PC-9 (cell line): ENCODE results near the gene OOSP1. TPM values are rescaled to one million over a fixed set of nuclear protein-coding genes. Genes with fewer than 3 reads are reported as not detected.

Experiments
- BruUV-seq: library from RNA; stranded (reverse); fragments of 400-500 nt; replicated peaks from 2 replicates; lab custom pipeline; 2021; lab: Mats Ljungman, UMichigan
- CTCF ChIA-PET: fragments of 300-600 bp; sonication (Branson Sonifier 250); formaldehyde crosslinking; loops from one replicate; lab custom pipeline; 2022; ENCODE audit warnings: antibody characterized with exemption; lab: Charles Lee
- POLR2A ChIA-PET: fragments of 300-600 bp; sonication (Branson Sonifier 250); formaldehyde crosslinking; loops from one replicate; lab custom pipeline; 2022; ENCODE audit warnings: antibody characterized with exemption; ENCODE audit not compliant: unreplicated experiment; lab: Charles Lee
- DNase-seq, 2 experiments: peaks; one replicate each; pipeline versions ENCODE4 v3.0.0 to v3.0.0-alpha.2; 2015 to 2022; ENCODE audit warnings: mixed read lengths in 1 of 2
- H2AFZ ChIP-seq: fragments of 200-600 bp; sonication (generic); 2 replicates; pipeline ENCODE4 v1.8.1; 2017; ENCODE audit warnings: antibody characterized with exemption
- H3F3A ChIP-seq: fragments of 200-600 bp; sonication (generic); 2 replicates; pipeline ENCODE4 v1.8.1; 2017; ENCODE audit warnings: antibody characterized with exemption, mild to moderate bottlenecking, low read depth; ENCODE audit not compliant: insufficient read depth
- H3K27ac ChIP-seq: fragments of 200-600 bp; sonication (generic); 2 replicates; pipeline ENCODE4 v1.6.1; 2016; ENCODE audit warnings: mixed run types
- H3K27me3 ChIP-seq: fragments of 200-600 bp; sonication (generic); 2 replicates; pipeline ENCODE4 v1.6.1; 2016; ENCODE audit warnings: low read depth, mixed run types; ENCODE audit not compliant: insufficient read depth
- H3K36me3 ChIP-seq: fragments of 200-600 bp; sonication (generic); 2 replicates; pipeline ENCODE4 v1.6.1; 2016; ENCODE audit warnings: low read depth, mixed run types
- H3K4me1 ChIP-seq: fragments of 200-600 bp; sonication (generic); replicated peaks from 2 replicates; pipeline ENCODE4 v1.6.1; 2016; ENCODE audit warnings: mixed run types; ENCODE audit not compliant: insufficient read depth
- H3K4me2 ChIP-seq: fragments of 200-600 bp; sonication (generic); 2 replicates; pipeline ENCODE4 v1.6.1; 2017; ENCODE audit warnings: mixed run types
- H3K4me3 ChIP-seq: fragments of 200-600 bp; sonication (generic); 2 replicates; pipeline ENCODE4 v1.6.1; 2016; ENCODE audit warnings: mixed run types
- H3K79me2 ChIP-seq: fragments of 200-600 bp; sonication (generic); 2 replicates; pipeline ENCODE4 v1.6.1; 2017; ENCODE audit warnings: low read depth, mixed run types
- H3K9me2 ChIP-seq: fragments of 200-600 bp; sonication (generic); 2 replicates; pipeline ENCODE4 v1.8.1; 2017; ENCODE audit warnings: mild to moderate bottlenecking; ENCODE audit not compliant: insufficient read depth
- H3K9me3 ChIP-seq: fragments of 200-600 bp; sonication (generic); 2 replicates; pipeline ENCODE4 v1.8.1; 2016; ENCODE audit warnings: low read depth; ENCODE audit not compliant: insufficient read depth
- H4K20me1 ChIP-seq: fragments of 200-600 bp; sonication (generic); 2 replicates; pipeline ENCODE4 v1.8.1; 2017; ENCODE audit not compliant: insufficient read depth
- CTCF ChIP-seq: fragments of 200-600 bp; sonication (generic); conservative IDR thresholded peaks from 2 replicates; pipeline ENCODE4 v1.6.1; 2017; ENCODE audit warnings: mixed run types, antibody characterized with exemption, mild to moderate bottlenecking, moderate library complexity
- EZH2 ChIP-seq: fragments of 200-600 bp; sonication (generic); IDR thresholded peaks from 2 replicates; pipeline ENCODE4 v1.8.0; 2017; ENCODE audit warnings: antibody characterized with exemption, low read depth
- intact Hi-C: fragments of 100-400 bp; cut with micrococcal nuclease; formaldehyde crosslinking; loops from one replicate; pipeline ENCODE4 v1.10.0; 2022; ENCODE audit not compliant: unreplicated experiment
- total RNA-seq: library from RNA; stranded (reverse); gene quantifications from 2 replicates; pipeline ENCODE4 v1.2.3, GENCODE V29; 2021

OOSP1 gene
- total RNA-seq, 1 experiment from 2014 or later, result not detected

- no peaks in the 10 kb centered on the region for H3K9me3 ChIP-seq
- H3K4me1 ChIP-seq, result no peaks in the 10 kb centered on the region
- no peak for TF ChIP-seq CTCF
- no peak for TF ChIP-seq EZH2
- no peak overlapping the region for H2AFZ ChIP-seq
- no peak for DNase-seq
- no TSS peak for BruUV-seq
- H3K4me3 ChIP-seq, result no peak overlapping the region
- no peaks in the 10 kb centered on the region for H3K27me3 ChIP-seq
- POLR2A ChIA-PET, result no interaction called here
- intact Hi-C loops, result no loop called here
- H3K4me2 ChIP-seq, result no peak overlapping the region
- H3K36me3 ChIP-seq, result no peaks in the 10 kb centered on the region
- H3F3A ChIP-seq, result no peaks in the 10 kb centered on the region
- no peaks in the 10 kb centered on the region for H3K79me2 ChIP-seq
- H3K9me2 ChIP-seq, result no peaks in the 10 kb centered on the region
- H3K27ac ChIP-seq, result no peak overlapping the region
- CTCF ChIA-PET, result no interaction called here
- H4K20me1 ChIP-seq, result no peaks in the 10 kb centered on the region
Observed at GRCh38 chr11:59965424-59965823, 27.2 kb downstream of the OOSP1 start.

GRCh38 chr11:59966201-59966600 is 28.0 kb downstream of the OOSP1 start:
- H2AFZ ChIP-seq, result no peak overlapping the region
- POLR2A ChIA-PET, result no interaction called here
- TF ChIP-seq CTCF, result no peak
- TF ChIP-seq EZH2, result no peak

GRCh38 chr11:59967677-59968394 is 29.6 kb downstream of the OOSP1 start:
- no peaks in the 10 kb centered on the region for H3K9me2 ChIP-seq
- POLR2A ChIA-PET, result no interaction called here

More at GRCh38 chr11:59966201-59966600, 28.0 kb downstream of the OOSP1 start:
- intact Hi-C loops, result no loop called here
- BruUV-seq, result no TSS peak
- Histone ChIP-seq H3K9me2 (no peaks in the 10 kb centered on the region), H3K4me3 (no peak overlapping the region), H3K36me3 (no peaks in the 10 kb centered on the region), H3K4me2 (no peak overlapping the region), H4K20me1 (no peaks in the 10 kb centered on the region; the same call in 1 of the 2 replicates), H3K4me1 (no peaks in the 10 kb centered on the region), H3K79me2 (no peaks in the 10 kb centered on the region), H3K9me3 (no peaks in the 10 kb centered on the region), H3F3A (no peaks in the 10 kb centered on the region), H3K27ac (no peak overlapping the region), H3K27me3 (no peaks in the 10 kb centered on the region)
- no peak for DNase-seq
- CTCF ChIA-PET, result no interaction called here

More at GRCh38 chr11:59967677-59968394, 29.6 kb downstream of the OOSP1 start:
- DNase-seq, result no peak
- H3K27ac ChIP-seq, result no peak overlapping the region
- no peak for TF ChIP-seq CTCF
- no peak for TF ChIP-seq EZH2
- H2AFZ ChIP-seq, result no peak overlapping the region
- no peaks in the 10 kb centered on the region for H3K27me3 ChIP-seq
- no peaks in the 10 kb centered on the region for H3K4me1 ChIP-seq
- no peaks in the 10 kb centered on the region for H3K36me3 ChIP-seq
- BruUV-seq, result no TSS peak
- H3K79me2 ChIP-seq, result no peaks in the 10 kb centered on the region
- intact Hi-C loops, result no loop called here
- H3F3A ChIP-seq, result no peaks in the 10 kb centered on the region
- CTCF ChIA-PET, result no interaction called here
- H4K20me1 ChIP-seq, result no peaks in the 10 kb centered on the region; the same call in 1 of the 2 replicates
- no peaks in the 10 kb centered on the region for H3K9me3 ChIP-seq
- no peak overlapping the region for H3K4me3 ChIP-seq
- no peak overlapping the region for H3K4me2 ChIP-seq
